Middle frontal gyrus (tissue), 1 donor: ENCODE measurements around the gene CA7.
"Not testable (repeated sequence)": the region's sequence is repeated elsewhere in the genome, so short reads cannot be mapped to it uniquely, and the experiment has no call there.

ENCODE experiments used
- DNase-seq: peaks from one replicate; pipeline ENCODE4 v3.0.0-alpha.2; 2015; ENCODE audit warnings: low spot score; ENCODE audit errors: extremely low spot score

Gene CA7

DNA sequence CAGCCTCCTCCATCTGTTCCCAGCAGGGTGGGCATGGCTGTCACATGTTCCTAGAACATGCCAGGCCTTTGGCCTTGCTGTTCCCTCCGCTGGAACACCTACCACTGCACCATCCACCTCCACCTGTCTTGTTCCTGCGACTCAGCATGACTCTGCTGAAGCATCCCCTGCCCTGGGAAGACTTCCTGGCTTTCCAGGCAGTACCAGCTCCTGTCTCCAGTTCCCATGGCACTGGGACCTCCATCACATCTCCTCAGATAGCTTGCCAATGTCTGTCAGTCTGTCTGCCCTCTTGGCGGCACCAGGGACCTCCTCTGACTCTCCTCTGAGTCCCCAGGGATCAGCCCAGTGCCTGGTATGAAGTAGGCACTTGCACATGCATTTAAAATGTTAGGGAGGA lies 51.8 kb downstream of the CA7 start:
- no peak for DNase-seq

DNA sequence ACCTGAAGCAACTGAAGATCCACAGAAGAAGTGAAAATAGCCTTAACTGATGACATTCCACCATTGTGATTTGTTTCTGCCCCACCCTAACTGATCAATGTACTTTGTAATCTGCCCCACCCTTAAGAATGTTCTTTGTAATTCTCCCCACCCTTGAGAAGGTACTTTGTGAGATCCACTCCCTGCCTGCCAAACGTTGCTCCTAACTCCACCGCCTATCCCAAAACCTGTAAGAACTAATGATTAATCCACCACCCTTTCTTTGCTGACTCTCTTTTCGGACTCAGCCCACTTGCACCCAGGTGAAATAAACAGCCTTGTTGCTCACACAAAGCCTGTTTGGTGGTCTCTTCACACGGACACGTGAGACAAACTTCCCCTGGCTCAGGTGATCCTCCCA lies 52.5 kb downstream of the CA7 start:
- DNase-seq, result not testable (repeated sequence)

DNA sequence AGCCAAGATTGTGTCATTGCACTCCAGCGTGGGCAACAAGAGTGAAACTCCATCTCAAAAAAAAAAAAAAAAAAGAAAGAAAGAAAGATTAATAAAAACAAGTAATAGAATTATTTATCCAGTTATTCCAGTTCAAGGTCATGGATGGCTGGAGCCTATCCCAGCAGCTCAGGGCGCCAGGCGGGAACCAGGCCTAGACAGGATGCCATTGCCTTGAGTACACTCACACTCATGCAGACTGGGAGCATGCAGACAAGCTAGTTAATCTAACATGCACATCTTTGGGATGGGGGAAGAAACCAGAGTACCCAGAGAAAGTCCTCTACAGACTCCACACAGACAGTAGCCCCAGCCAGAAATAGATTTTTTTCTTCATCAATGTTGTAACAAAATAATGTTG lies 54.0 kb downstream of the CA7 start:
- no peak for DNase-seq

DNA sequence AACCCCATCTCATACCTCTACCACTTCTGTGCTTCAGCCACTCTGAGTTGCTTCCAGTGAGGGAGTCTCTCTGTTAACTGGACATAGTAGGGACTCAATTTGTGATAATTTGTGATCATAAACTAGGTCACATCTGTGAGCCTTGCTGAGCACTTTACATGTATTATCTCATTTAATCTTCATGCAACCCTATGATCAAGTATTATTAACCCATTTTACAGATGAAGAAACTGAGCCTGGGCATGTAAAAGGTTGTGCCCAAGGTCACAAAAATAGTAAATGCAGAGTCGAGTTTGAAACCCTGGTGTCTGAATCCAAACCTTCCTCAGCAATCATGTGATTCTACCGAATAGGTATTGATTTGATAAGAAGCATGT lies 54.7 kb downstream of the CA7 start:
- DNase-seq, result no peak

- DNase-seq, result no peak
Measured at GRCh38 chr16:66899310-66899944, 55.2 kb downstream of the CA7 start.

GRCh38 chr16:66899945-66900710 lies 55.9 kb downstream of the CA7 start:
- no peak for DNase-seq

GRCh38 chr16:66900721-66901441 lies 56.7 kb downstream of the CA7 start:
- DNase-seq, result no peak

DNA sequence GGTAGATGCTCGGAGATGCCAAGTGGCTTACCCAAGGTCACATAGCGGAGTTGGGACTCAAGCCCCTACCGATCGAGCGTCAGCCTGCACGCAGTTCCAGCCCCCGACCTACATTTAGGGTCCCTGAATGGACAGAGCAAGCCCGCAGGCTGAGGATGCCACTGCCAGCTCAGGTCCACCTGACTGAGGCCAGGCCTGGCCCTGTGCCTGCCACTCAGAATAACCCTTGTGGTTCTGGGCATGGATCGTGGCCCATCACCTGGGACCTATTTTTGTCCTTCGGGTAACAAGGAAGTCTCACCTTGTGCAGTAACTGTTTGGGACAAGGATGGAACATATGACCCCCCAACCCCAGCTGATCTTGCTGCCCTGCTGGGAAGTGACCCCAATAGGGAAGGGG lies 57.4 kb downstream of the CA7 start:
- no peak for DNase-seq

GRCh38 chr16:66902648-66903543 lies 58.7 kb downstream of the CA7 start:
- DNase-seq, result no peak
